Glomerular endothelial cell (primary cell): ENCODE measurements around the gene OXCT2. TPM values are rescaled to one million over a fixed set of nuclear protein-coding genes. Genes with fewer than 3 reads are reported as not detected.
A peak's percentile ranks its signal among the peaks of the same experiment; 100 is the strongest.

Source experiments
- DNase-seq: peaks from one replicate; pipeline ENCODE4 v3.0.0-alpha.2; 2011; ENCODE audit warnings: low read depth, low spot score; ENCODE audit errors: extremely low read depth
- total RNA-seq: library from RNA; depleted of rRNA; stranded (reverse); fragments of >200 nt; gene quantifications from 2 replicates; pipeline ENCODE4 v1.2.3, GENCODE V29; 2015

Gene OXCT2
- total RNA-seq, 1 donor from 2014 or later: 1.2 TPM

DNA sequence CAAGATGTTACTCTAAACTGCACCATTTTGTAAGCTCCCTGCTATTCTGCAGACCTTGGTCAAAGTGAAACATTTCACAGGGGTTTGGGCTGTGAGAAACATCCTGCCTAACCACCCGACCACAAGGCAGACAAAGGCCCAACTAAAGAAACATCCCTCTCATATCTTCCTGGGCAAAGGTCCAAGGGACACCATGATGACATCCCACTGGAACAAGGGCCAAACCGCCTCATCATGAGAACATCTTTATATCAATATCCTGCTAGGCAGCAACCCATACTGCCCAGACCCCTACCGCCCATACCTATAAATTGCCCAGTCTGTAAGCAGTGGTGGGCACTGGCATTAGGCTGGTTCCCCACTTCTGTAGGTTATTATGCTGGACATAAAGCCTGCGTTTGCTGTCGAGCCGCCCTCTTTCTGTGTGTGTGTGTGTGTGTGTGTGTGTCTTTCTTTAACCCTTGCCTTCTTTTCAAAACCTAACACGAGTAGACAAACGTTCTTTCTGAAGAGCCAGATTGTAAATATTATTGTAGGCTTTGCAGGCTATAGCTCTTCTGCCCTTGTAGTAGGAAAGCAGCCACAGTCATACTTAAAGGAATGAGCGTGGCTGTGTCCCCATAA lies 33.5 kb downstream of the OXCT2 start:
- DNase-seq: no peak

DNA sequence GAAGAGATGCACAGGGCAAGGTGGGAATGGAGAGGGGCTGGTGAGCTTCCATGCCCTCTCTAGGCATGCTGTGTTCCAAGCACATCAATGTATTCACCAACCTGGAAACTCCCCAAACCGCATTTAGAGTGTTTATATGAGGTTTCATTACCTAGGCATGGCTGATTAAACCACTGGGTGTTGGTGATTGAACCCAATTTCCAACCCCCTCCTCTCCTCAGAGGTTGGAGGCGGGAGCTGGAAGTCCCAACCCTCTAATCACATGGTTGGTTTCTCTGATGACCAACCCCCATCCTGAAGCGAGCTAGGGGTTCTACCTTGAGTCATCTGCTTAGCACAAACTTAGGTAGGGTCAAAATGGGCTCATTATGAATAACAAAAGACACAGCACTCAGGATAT lies 35.4 kb downstream of the OXCT2 start:
- DNase-seq: no peak

- no peak for DNase-seq
These were observed 38.0 kb downstream of the OXCT2 start for GRCh38 chr1:39733161-39733560.

- DNase-seq: no peak
These were observed 38.4 kb downstream of the OXCT2 start for GRCh38 chr1:39732730-39733129.

DNA sequence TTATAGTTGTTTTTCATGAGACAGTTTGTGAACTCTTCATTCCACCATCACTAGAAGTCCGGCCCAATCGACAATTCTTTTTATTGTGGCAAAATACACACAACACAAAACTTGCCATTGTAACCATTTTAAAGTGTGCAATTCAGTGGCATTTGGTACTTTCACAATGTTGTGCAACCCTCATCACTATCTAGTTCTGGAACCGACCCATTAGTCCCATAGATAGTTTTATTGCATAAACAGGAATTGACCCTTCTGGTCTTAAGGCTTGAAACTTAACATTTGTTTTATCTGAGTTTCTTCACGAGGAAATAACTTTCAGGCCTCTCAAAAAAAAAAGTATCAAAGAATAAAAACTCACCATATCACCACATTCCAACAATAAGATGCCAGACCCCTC lies 41.3 kb downstream of the OXCT2 start:
- DNase-seq: no peak

GRCh38 chr1:39729030-39729429 lies 42.1 kb downstream of the OXCT2 start:
- no peak for DNase-seq

DNA sequence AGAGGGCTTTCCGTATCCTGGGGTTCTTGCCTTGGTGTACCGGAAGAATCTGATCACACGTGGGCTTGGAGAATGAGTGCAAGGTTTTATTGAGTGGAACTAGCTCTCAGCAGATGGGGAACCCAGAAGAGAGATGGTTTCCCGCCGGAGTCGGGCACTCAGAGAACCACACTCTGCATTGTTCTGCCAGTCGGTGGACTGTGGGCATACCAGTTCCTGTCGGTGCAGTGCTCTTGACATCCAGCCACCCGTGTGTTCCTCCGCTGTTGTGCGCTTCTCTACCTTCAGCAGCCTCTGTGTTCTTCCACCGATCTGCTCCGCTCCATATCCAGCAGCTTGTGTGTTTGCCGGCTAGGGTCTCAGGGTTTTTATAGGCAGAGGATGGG lies 43.2 kb downstream of the OXCT2 start:
- DNase-seq: no peak

- DNase-seq: no peak
These were observed 43.8 kb downstream of the OXCT2 start for GRCh38 chr1:39727221-39727931.

GRCh38 chr1:39726600-39726999 lies 44.5 kb downstream of the OXCT2 start:
- DNase-seq: no peak

- no peak for DNase-seq
These were observed 48.7 kb downstream of the OXCT2 start for GRCh38 chr1:39722495-39722894.

- DNase-seq: no peak
These were observed 49.5 kb downstream of the OXCT2 start for GRCh38 chr1:39721664-39722063.

- peak; percentile 42 for DNase-seq
These were observed 50.8 kb downstream of the OXCT2 start for GRCh38 chr1:39720094-39720999.

Other genes starting within 250 kb of the OXCT2 start
- 144 and 157 TPM in 2 replicates for gene PABPC4, start 194.6 kb downstream of the OXCT2 start, total RNA-seq
- gene HEYL, start 131.7 kb downstream of the OXCT2 start, total RNA-seq: 0.44 and 0.82 TPM in 2 replicates
- gene NT5C1A, start 99.2 kb downstream of the OXCT2 start, total RNA-seq: not detected in 2 replicates
- gene HPCAL4, start 79.9 kb downstream of the OXCT2 start, total RNA-seq: not detected in 2 replicates
- gene PPIE, start 32.5 kb downstream of the OXCT2 start, total RNA-seq: 33.8 and 35.3 TPM in 2 replicates
- 0.05 TPM in 1 of 2 replicates, not detected in the other for gene BMP8B, start 17.5 kb upstream of the OXCT2 start, total RNA-seq
- 20.3 and 21.6 TPM in 2 replicates for gene TRIT1, start 112.2 kb upstream of the OXCT2 start, total RNA-seq
- gene MYCL, start 130.6 kb upstream of the OXCT2 start, total RNA-seq: 2.5 and 3.3 TPM in 2 replicates
- gene MFSD2A, start 183.8 kb upstream of the OXCT2 start, total RNA-seq: 4.4 and 6.9 TPM in 2 replicates